ENCODE measurements around the gene LSG1. TPM values are rescaled to one million over a fixed set of nuclear protein-coding genes. Genes with fewer than 3 reads are reported as not detected.

The LSG1 gene
- total and polyA plus RNA-seq, 9 of the 15 experiments (the other 6 are each of a cell fraction or from before 2014, with no cell fraction given): 14.9 to 73.7 (median 46.7) TPM

DNA sequence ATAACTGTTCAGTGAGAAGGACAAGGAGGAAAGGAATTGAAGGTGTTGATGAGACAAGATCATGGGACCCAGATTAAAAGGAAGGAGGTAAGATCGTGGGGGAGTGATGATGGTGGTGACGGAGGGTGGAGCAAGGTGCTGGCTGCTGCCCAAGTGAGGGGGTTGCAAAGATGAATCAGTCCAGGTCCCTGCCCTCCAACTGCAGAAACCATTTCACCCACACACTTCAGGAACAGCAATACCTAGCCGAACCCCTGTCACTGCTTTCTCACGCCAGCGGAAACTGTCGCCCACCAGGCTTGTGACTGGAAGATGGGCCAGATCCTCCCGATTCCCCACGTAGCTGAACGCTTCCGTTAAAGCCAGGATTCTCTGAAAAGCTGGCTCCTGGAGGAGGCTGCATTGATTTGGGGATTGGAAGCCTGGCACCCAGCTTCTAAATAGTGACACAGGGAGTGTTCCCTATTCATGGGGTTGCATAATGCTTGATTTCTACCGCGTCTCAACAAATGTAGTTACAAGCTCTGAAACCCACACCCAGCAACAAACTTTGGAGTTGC is 3.2 kb upstream of the LSG1 start (continued):
- TF ChIP-seq, protein P1, sequence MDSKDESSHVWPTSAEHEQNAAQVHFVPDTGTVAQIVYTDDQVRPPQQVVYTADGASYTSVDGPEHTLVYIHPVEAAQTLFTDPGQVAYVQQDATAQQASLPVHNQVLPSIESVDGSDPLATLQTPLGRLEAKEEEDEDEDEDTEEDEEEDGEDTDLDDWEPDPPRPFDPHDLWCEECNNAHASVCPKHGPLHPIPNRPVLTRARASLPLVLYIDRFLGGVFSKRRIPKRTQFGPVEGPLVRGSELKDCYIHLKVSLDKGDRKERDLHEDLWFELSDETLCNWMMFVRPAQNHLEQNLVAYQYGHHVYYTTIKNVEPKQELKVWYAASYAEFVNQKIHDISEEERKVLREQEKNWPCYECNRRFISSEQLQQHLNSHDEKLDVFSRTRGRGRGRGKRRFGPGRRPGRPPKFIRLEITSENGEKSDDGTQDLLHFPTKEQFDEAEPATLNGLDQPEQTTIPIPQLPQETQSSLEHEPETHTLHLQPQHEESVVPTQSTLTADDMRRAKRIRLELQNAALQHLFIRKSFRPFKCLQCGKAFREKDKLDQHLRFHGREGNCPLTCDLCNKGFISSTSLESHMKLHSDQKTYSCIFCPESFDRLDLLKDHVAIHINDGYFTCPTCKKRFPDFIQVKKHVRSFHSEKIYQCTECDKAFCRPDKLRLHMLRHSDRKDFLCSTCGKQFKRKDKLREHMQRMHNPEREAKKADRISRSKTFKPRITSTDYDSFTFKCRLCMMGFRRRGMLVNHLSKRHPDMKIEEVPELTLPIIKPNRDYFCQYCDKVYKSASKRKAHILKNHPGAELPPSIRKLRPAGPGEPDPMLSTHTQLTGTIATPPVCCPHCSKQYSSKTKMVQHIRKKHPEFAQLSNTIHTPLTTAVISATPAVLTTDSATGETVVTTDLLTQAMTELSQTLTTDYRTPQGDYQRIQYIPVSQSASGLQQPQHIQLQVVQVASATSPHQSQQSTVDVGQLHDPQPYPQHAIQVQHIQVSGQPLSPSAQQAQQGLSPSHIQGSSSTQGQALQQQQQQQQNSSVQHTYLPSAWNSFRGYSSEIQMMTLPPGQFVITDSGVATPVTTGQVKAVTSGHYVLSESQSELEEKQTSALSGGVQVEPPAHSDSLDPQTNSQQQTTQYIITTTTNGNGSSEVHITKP (IDR thresholded peaks at IDR 0.05; ENCODE audit: partially characterized antibody): peak; percentile 54
- TF ChIP-seq YY1 (IDR thresholded peaks at IDR 0.05; ENCODE audit: borderline replicate concordance in 1 of 3, control insufficient read depth in 1 of 3, extremely low read depth in 1 of 3, insufficient read depth in 3 of 3, insufficient read length in 1 of 3, insufficient replicate concordance in 2 of 3, low read depth in 1 of 3, low read length in 2 of 3): no peak
- no peak for TF ChIP-seq ELF1 (tag; IDR thresholded peaks at IDR 0.05)
- peak; percentile 26 for TF ChIP-seq DACH1 (IDR thresholded peaks at IDR 0.05; ENCODE audit: partially characterized antibody)
- no peak for TF ChIP-seq MCM5 (IDR thresholded peaks at IDR 0.05; ENCODE audit: low read depth)
- no peak for TF ChIP-seq PML (IDR thresholded peaks at IDR 0.05; ENCODE audit: low read length)
- TF ChIP-seq ZFP36 (IDR thresholded peaks at IDR 0.05; ENCODE audit: low read depth, low read length, partially characterized antibody): no peak

Data from K562 (cell line).